ENCODE results near the gene TEX38. TPM values are rescaled to one million over a fixed set of nuclear protein-coding genes. Genes with fewer than 3 reads are reported as not detected.

TEX38 gene
- total RNA-seq (2021; ENCODE audit: unreplicated experiment) (not detected), Bru-seq, nascent RNA (percentile 14 among the genes with signal in this experiment), BruChase-seq, experiment 1, labeled RNA remaining after a 2-hour chase (percentile 15 among the genes with signal in this experiment), BruChase-seq, experiment 2, labeled RNA remaining after a 6-hour chase (percentile 15 among the genes with signal in this experiment)
- not detected for polyA plus RNA-seq (2012; ENCODE audit: insufficient read length)
- long read RNA-seq: 0 reads

- peaks cover 11% of the 10 kb centered on the region; the same call in 1 of the 2 replicates for H3K4me1 ChIP-seq (ENCODE audit: control insufficient read depth, insufficient read depth, low read length)
- ATAC-seq (no peak), DNase-seq (ENCODE audit: low read depth, low spot score) (no peak)
- H3K9me3 ChIP-seq (ENCODE audit: control insufficient read depth, insufficient read depth, low read depth, low read length): no peaks in the 10 kb centered on the region
- TF ChIP-seq TCF7L2 (IDR thresholded peaks at IDR 0.05; ENCODE audit: low read depth, low read length) (no peak), SIN3A (IDR thresholded peaks at IDR 0.05; ENCODE audit: borderline replicate concordance, insufficient read depth, low read depth, low read length) (no peak), POLR2AphosphoS5 (IDR thresholded peaks at IDR 0.05; ENCODE audit: low read depth, low read length) (no peak), REST (IDR thresholded peaks at IDR 0.05; ENCODE audit: insufficient read depth in 1 of 2, low read depth in 2 of 2, low read length in 1 of 2) (no peak)
- TF ChIP-seq, protein P1, sequence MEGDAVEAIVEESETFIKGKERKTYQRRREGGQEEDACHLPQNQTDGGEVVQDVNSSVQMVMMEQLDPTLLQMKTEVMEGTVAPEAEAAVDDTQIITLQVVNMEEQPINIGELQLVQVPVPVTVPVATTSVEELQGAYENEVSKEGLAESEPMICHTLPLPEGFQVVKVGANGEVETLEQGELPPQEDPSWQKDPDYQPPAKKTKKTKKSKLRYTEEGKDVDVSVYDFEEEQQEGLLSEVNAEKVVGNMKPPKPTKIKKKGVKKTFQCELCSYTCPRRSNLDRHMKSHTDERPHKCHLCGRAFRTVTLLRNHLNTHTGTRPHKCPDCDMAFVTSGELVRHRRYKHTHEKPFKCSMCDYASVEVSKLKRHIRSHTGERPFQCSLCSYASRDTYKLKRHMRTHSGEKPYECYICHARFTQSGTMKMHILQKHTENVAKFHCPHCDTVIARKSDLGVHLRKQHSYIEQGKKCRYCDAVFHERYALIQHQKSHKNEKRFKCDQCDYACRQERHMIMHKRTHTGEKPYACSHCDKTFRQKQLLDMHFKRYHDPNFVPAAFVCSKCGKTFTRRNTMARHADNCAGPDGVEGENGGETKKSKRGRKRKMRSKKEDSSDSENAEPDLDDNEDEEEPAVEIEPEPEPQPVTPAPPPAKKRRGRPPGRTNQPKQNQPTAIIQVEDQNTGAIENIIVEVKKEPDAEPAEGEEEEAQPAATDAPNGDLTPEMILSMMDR (IDR thresholded peaks at IDR 0.05): no peak
- ChIA-PET CTCF (no interaction called here), POLR2A (no interaction called here)
- no TSS peak for BruUV-seq (replicated peaks)
- in situ Hi-C loops (cut with HindIII; ENCODE audit: low pct_unique_long_range_greater_than_20kb, low sequenced_read_pairs): no loop called here
- no peak within 1 kb of the TSS for H3K4me3 ChIP-seq (ENCODE audit: low read depth in 2 of 2, low read length in 2 of 2)
- H3K27me3 ChIP-seq (ENCODE audit: control insufficient read depth, insufficient read depth, low read length): no peaks in the 10 kb centered on the region
- peaks cover 8% of the 10 kb centered on the region for H3K36me3 ChIP-seq (ENCODE audit: control insufficient read depth, insufficient read depth, low read length)
- intact Hi-C loops (cut with micrococcal nuclease; ENCODE audit: unreplicated experiment): no loop called here
- H3K27ac ChIP-seq (ENCODE audit: low read length): no peak within 1 kb of the TSS
Observed at GRCh38 chr1:46671554-46671953, at the start of gene TEX38. Gene TEX38 (plus strand): TSS chr1:46671854. CDS start chr1:46671935, 81 bp downstream.

- no peak overlapping the region for H3K4me3 ChIP-seq (ENCODE audit: low read depth in 2 of 2, low read length in 2 of 2)
- H3K4me1 ChIP-seq (ENCODE audit: control insufficient read depth, insufficient read depth, low read length): peaks cover 7% of the 10 kb centered on the region; the same call in 1 of the 2 replicates
Observed at GRCh38 chr1:46621930-46622329, 49.7 kb upstream of the TEX38 start.

More at GRCh38 chr1:46621930-46622329, 49.7 kb upstream of the TEX38 start:
- Histone ChIP-seq H3K27me3 (ENCODE audit: control insufficient read depth, insufficient read depth, low read length) (no peaks in the 10 kb centered on the region), H3K9me3 (ENCODE audit: control insufficient read depth, insufficient read depth, low read depth, low read length) (no peaks in the 10 kb centered on the region), H3K36me3 (ENCODE audit: control insufficient read depth, insufficient read depth, low read length) (no peaks in the 10 kb centered on the region), H3K27ac (ENCODE audit: low read length) (no peak overlapping the region)
- no TSS peak for BruUV-seq (replicated peaks)
- ATAC-seq: no peak
- TF ChIP-seq TCF7L2 (IDR thresholded peaks at IDR 0.05; ENCODE audit: low read depth, low read length) (no peak), SIN3A (IDR thresholded peaks at IDR 0.05; ENCODE audit: borderline replicate concordance, insufficient read depth, low read depth, low read length) (no peak), POLR2AphosphoS5 (IDR thresholded peaks at IDR 0.05; ENCODE audit: low read depth, low read length) (no peak), REST (IDR thresholded peaks at IDR 0.05; ENCODE audit: insufficient read depth in 1 of 2, low read depth in 2 of 2, low read length in 1 of 2) (no peak)
- TF ChIP-seq, protein P1 (IDR thresholded peaks at IDR 0.05): no peak
- intact Hi-C loops (cut with micrococcal nuclease; ENCODE audit: unreplicated experiment): loop anchor here (2.0 kb wide), 1 partner anchor 103 kb away; no protein-coding TSS in a partner anchor
- in situ Hi-C loops (cut with HindIII; ENCODE audit: low pct_unique_long_range_greater_than_20kb, low sequenced_read_pairs): no loop called here
- no peak for DNase-seq (ENCODE audit: low read depth, low spot score)
- ChIA-PET POLR2A (no interaction called here), CTCF (no interaction called here)

All from Panc1 (cell line).